ENCODE measurements around the gene AUTS2.

DNA sequence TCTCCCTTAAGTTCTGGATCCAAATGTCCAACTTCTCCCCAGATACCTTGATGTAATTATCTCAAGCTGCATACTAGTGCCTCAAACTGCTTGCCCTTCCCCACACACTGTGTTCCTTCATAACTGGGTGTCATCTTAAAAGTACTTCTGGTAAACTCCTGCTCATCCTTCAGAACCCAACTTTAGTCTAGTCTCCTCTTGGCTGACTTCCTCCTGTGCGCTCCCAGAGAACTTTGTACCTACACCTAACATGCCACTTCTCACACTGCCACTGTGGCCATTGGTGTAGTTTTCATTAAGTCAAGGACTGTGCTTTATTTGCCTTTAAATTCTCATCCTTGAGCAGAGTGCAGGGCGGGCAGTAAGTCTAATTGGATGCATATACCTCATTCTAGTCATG, 958.5 kb downstream of the AUTS2 start:
- no peak for TF ChIP-seq POLR2A (IDR thresholded peaks at IDR 0.05)
- TF ChIP-seq, protein P1, sequence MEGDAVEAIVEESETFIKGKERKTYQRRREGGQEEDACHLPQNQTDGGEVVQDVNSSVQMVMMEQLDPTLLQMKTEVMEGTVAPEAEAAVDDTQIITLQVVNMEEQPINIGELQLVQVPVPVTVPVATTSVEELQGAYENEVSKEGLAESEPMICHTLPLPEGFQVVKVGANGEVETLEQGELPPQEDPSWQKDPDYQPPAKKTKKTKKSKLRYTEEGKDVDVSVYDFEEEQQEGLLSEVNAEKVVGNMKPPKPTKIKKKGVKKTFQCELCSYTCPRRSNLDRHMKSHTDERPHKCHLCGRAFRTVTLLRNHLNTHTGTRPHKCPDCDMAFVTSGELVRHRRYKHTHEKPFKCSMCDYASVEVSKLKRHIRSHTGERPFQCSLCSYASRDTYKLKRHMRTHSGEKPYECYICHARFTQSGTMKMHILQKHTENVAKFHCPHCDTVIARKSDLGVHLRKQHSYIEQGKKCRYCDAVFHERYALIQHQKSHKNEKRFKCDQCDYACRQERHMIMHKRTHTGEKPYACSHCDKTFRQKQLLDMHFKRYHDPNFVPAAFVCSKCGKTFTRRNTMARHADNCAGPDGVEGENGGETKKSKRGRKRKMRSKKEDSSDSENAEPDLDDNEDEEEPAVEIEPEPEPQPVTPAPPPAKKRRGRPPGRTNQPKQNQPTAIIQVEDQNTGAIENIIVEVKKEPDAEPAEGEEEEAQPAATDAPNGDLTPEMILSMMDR (IDR thresholded peaks at IDR 0.05), result no peak

Data from vagina (tissue), 2 donors.